Hematopoietic multipotent progenitor cell (in vitro differentiated cells): ENCODE measurements around the gene LDLRAD3. TPM values are rescaled to one million over a fixed set of nuclear protein-coding genes. Genes with fewer than 3 reads are reported as not detected.
"Not testable (repeated sequence)": the region's sequence is repeated elsewhere in the genome, so short reads cannot be mapped to it uniquely, and the experiment has no call there.

Source experiments
- DNase-seq, 3 donors: peaks; one replicate each; pipeline ENCODE4 v3.0.0-alpha.2; 2011 to 2015; ENCODE audit warnings: low read depth in 2 of 3, low spot score in 2 of 3
- total RNA-seq: library from RNA; depleted of rRNA; stranded (reverse); fragments of >200 nt; gene quantifications from one replicate; pipeline ENCODE4 v1.2.3, GENCODE V29; 2012

LDLRAD3 gene
- total RNA-seq, 1 donor: 2.2 TPM

GRCh38 chr11:36189735-36190134 is 245.9 kb downstream of the LDLRAD3 start:
- not testable (repeated sequence) for DNase-seq

GRCh38 chr11:36191941-36192340 is 248.1 kb downstream of the LDLRAD3 start:
- DNase-seq: no peak

GRCh38 chr11:36192425-36193289 is 248.8 kb downstream of the LDLRAD3 start:
- DNase-seq: no peak

- no peak for DNase-seq
Observed at GRCh38 chr11:36193290-36193619, 249.4 kb downstream of the LDLRAD3 start.

GRCh38 chr11:36193721-36194120 is 249.9 kb downstream of the LDLRAD3 start:
- no peak for DNase-seq

- no peak for DNase-seq
Observed at GRCh38 chr11:36195496-36196354, 251.9 kb downstream of the LDLRAD3 start.

- no peak for DNase-seq
Observed at GRCh38 chr11:36196411-36196998, 252.6 kb downstream of the LDLRAD3 start.

GRCh38 chr11:36201411-36201810 is 257.5 kb downstream of the LDLRAD3 start:
- no peak for DNase-seq

GRCh38 chr11:36205536-36205935 is 261.7 kb downstream of the LDLRAD3 start:
- DNase-seq: no peak

GRCh38 chr11:36210529-36210928 is 266.7 kb downstream of the LDLRAD3 start:
- no peak for DNase-seq

- no peak for DNase-seq
Observed at GRCh38 chr11:36211761-36212430, 268.0 kb downstream of the LDLRAD3 start.

GRCh38 chr11:36212564-36213392 is 268.9 kb downstream of the LDLRAD3 start:
- DNase-seq: no peak

- DNase-seq: no peak
Observed at GRCh38 chr11:36213393-36213840, 269.6 kb downstream of the LDLRAD3 start.

GRCh38 chr11:36214480-36214879 is 270.6 kb downstream of the LDLRAD3 start:
- no peak for DNase-seq

GRCh38 chr11:36214976-36215692 is 271.3 kb downstream of the LDLRAD3 start:
- DNase-seq: no peak

GRCh38 chr11:36215693-36216060 is 271.8 kb downstream of the LDLRAD3 start:
- DNase-seq: no peak

GRCh38 chr11:36216061-36216615 is 272.3 kb downstream of the LDLRAD3 start:
- no peak for DNase-seq

- no peak for DNase-seq
Observed at GRCh38 chr11:36218283-36218921, 274.5 kb downstream of the LDLRAD3 start.
